Naive B cell (primary cell): ENCODE data around the gene UBLCP1. TPM values are rescaled to one million over a fixed set of nuclear protein-coding genes. Genes with fewer than 3 reads are reported as not detected.
A peak's percentile ranks its signal among the peaks of the same experiment; 100 is the strongest.

Experiments used
- ATAC-seq, 2 donors: fragments of 150-1000 bp; cut with Tn5 transposase; 2 replicates each; pipeline ENCODE4 v1.10.0; 2021; ENCODE audit warnings: low read depth in 2 of 2, mild to moderate bottlenecking in 2 of 2, moderate library complexity in 2 of 2
- DNase-seq: peaks from one replicate; pipeline ENCODE4 v3.0.0; 2022
- H3K27ac Mint-ChIP-seq, 6 donors: one replicate each; pipeline ENCODE4 v1.8.0; 2020 to 2022; ENCODE audit warnings: mild to moderate bottlenecking in 6 of 6, mixed read lengths in 6 of 6, moderate library complexity in 5 of 6, inconsistent platforms in 2 of 6
- H3K27me3 Mint-ChIP-seq, 3 donors: one replicate each; pipeline ENCODE4 v1.8.0; 2021 to 2022; ENCODE audit warnings: mixed read lengths in 3 of 3, mild to moderate bottlenecking in 1 of 3
- H3K36me3 Mint-ChIP-seq, 2 donors: one replicate each; pipeline ENCODE4 v1.8.0; 2020 to 2022; ENCODE audit warnings: mixed read lengths in 2 of 2, inconsistent platforms in 1 of 2, mild to moderate bottlenecking in 1 of 2
- H3K4me1 Mint-ChIP-seq, 3 donors: one replicate each; pipeline ENCODE4 v1.8.0; 2020 to 2022; ENCODE audit warnings: mixed read lengths in 3 of 3, inconsistent platforms in 1 of 3, mild to moderate bottlenecking in 1 of 3, moderate library complexity in 1 of 3
- H3K4me3 Mint-ChIP-seq, 8 donors: one replicate each; pipeline ENCODE4 v1.8.0; 2020 to 2022; ENCODE audit warnings: mild to moderate bottlenecking in 8 of 8, mixed read lengths in 8 of 8, moderate library complexity in 8 of 8, inconsistent platforms in 2 of 8
- H3K9me3 Mint-ChIP-seq, 7 donors: one replicate each; pipeline ENCODE4 v1.8.0; 2020 to 2022; ENCODE audit warnings: mixed read lengths in 7 of 7, mild to moderate bottlenecking in 5 of 7, inconsistent platforms in 2 of 7, moderate library complexity in 1 of 7
- polyA plus RNA-seq, 6 donors: library from polyadenylated mRNA; unstranded; fragments of 300-500 nt; fragmentation: Illumina TruSeq; gene quantifications; one replicate each; pipeline ENCODE4 v1.2.3, GENCODE V29; 2021; ENCODE audit warnings: low read depth in 6 of 6

UBLCP1 gene
- polyA plus RNA-seq, 6 donors from 2014 or later, result 48.4 to 69.5 (median 61.2) TPM

- Mint-ChIP-seq H3K9me3 (no peaks in the 10 kb centered on the region), H3K36me3 (no peaks in the 10 kb centered on the region)
- ATAC-seq, result no peak
Observed at GRCh38 chr5:159324102-159324755, 61.1 kb downstream of the UBLCP1 start.

DNA sequence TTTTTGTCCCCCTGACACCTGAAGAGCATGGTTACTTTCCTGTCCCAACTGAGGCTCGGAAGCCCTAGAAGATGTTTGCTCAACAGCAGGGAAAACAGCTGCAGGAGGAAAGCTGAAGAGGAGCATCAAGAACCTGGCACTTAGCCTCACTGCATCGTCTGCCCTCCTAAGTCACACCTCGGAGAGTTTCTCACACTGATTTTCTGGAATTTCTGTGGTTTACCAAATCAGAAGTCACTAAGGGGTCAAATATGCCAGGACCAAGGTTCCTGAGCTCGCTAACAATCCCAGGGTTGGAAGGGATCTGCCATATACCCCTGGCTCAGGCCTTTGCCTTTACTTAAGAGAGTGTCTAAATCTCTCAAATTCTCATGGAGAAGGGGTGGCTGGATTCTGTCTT is 61.9 kb downstream of the UBLCP1 start:
- Mint-ChIP-seq H3K4me3 (no peak overlapping the region), H3K27ac (no peak overlapping the region), H3K9me3 (no peaks in the 10 kb centered on the region), H3K27me3 (peaks cover 0 to 4% (median 0%) of the 10 kb centered on the region in 3 donors), H3K36me3 (no peaks in the 10 kb centered on the region), H3K4me1 (peaks cover 0 to 1% (median 0%) of the 10 kb centered on the region in 3 donors)
- DNase-seq (no peak), ATAC-seq (no peak)

More at GRCh38 chr5:159324102-159324755, 61.1 kb downstream of the UBLCP1 start:
- no peak for DNase-seq
- peaks cover 0 to 4% (median 0%) of the 10 kb centered on the region in 3 donors for H3K27me3 Mint-ChIP-seq
- H3K27ac Mint-ChIP-seq, result peak overlapping the region in 1 of 6 donors; percentile 47
- H3K4me3 Mint-ChIP-seq, result no peak overlapping the region
- no peaks in the 10 kb centered on the region for H3K4me1 Mint-ChIP-seq

GRCh38 chr5:159330131-159330800 is 67.2 kb downstream of the UBLCP1 start, which contains the start of gene IL12B:
TSS of gene IL12B (minus strand) at chr5:159330487. CDS start at chr5:159326782, 3,705 bp downstream.
- Mint-ChIP-seq H3K27ac (peak within 1 kb of the TSS; percentile 62 to 95 (median 93)), H3K27me3 (no peaks in the 10 kb centered on the region), H3K4me1 (peaks cover 35 to 41% (median 40%) of the 10 kb centered on the region in 3 donors), H3K9me3 (no peaks in the 10 kb centered on the region), H3K4me3 (peak within 1 kb of the TSS; percentile 66 to 92 (median 84)), H3K36me3 (no peaks in the 10 kb centered on the region)
- ATAC-seq, result no peak
- DNase-seq, result no peak

- ATAC-seq (peak; percentile 57 to 62), DNase-seq (peak; percentile 59)
- Mint-ChIP-seq H3K4me1 (peaks cover 38 to 45% (median 42%) of the 10 kb centered on the region in 3 donors), H3K36me3 (no peaks in the 10 kb centered on the region), H3K27me3 (no peaks in the 10 kb centered on the region), H3K27ac (peak overlapping the region; percentile 91 to 96 (median 94)), H3K9me3 (no peaks in the 10 kb centered on the region), H3K4me3 (peak overlapping the region; percentile 66 to 92 (median 84))
Observed at GRCh38 chr5:159331093-159331973, 68.2 kb downstream of the UBLCP1 start.

DNA sequence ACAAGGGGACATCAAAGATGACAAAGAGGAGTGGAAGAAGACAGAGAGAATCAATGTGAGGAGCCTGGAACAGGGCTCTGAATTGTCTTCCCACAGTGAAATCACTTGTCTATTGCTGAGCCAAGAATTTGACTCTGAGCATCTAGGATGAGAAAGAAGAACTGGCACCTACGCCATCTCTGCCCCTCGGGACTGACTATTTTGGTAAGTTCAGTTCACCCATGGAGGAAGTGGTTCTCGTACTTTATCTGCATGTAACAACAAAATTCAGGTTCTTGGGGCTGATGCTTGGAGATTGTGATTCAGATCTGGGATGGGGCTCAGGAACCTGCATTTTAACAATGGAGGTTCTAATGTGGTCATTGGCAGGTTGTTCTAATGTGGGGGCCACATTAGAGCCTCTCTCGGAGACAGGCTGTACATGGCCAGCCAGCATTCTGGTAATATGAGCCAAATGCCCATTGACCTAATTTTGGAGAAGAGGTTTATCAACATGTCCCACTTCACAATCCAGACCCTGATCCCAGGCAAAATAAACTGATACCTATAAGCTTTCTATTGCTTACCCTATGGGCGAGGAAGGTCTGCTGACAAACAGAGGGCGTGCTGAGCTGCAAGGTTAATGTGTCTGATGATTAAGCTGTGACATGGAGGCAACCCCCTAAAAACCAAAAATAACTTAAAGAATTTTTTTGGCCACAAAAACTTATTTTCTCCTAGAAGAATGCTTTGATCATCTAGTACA is 69.9 kb downstream of the UBLCP1 start:
- ATAC-seq (peak; percentile 76 to 79), DNase-seq (peak; percentile 71)
- peaks cover 0 to 2% (median 0%) of the 10 kb centered on the region in 7 donors for H3K9me3 Mint-ChIP-seq
- peak overlapping the region; percentile 91 to 96 (median 94) for H3K27ac Mint-ChIP-seq
- no peaks in the 10 kb centered on the region for H3K36me3 Mint-ChIP-seq
- peak overlapping the region; percentile 66 to 92 (median 84) for H3K4me3 Mint-ChIP-seq
- no peaks in the 10 kb centered on the region for H3K27me3 Mint-ChIP-seq
- peaks cover 54 to 61% (median 59%) of the 10 kb centered on the region in 3 donors for H3K4me1 Mint-ChIP-seq

GRCh38 chr5:159333545-159333925 is 70.4 kb downstream of the UBLCP1 start:
- Mint-ChIP-seq H3K4me1 (peaks cover 58 to 66% (median 63%) of the 10 kb centered on the region in 3 donors), H3K4me3 (no peak overlapping the region), H3K9me3 (peaks cover 0 to 6% (median 0%) of the 10 kb centered on the region in 7 donors), H3K27ac (peak overlapping the region in 4 of 6 donors; percentile 92 to 96 (median 95)), H3K27me3 (no peaks in the 10 kb centered on the region), H3K36me3 (no peaks in the 10 kb centered on the region)
- ATAC-seq (no peak), DNase-seq (no peak)

Other genes starting within 250 kb of the UBLCP1 start
- 10 to 100 TPM; 27.7 to 48.4 (median 40.1) TPM for gene EBF1, start 163.4 kb upstream of the UBLCP1 start, polyA plus RNA-seq
- 10 to 100 TPM in 5 of 6 donors, 1 to 10 TPM in 1; 8.8 to 14.4 (median 10.4) TPM for gene RNF145, start 53.7 kb upstream of the UBLCP1 start, polyA plus RNA-seq
- not detected for gene IL12B, start 67.2 kb downstream of the UBLCP1 start, polyA plus RNA-seq